GM21576 (cell line): ENCODE results near the gene GSE1.
"Not testable (repeated sequence)": the region's sequence is repeated elsewhere in the genome, so short reads cannot be mapped to it uniquely, and the experiment has no call there.

Experiments
- ATAC-seq: cut with Tn5 transposase; IDR thresholded peaks from one replicate; pipeline ENCODE4 v1.9.1; 2021; ENCODE audit warnings: mild to moderate bottlenecking, moderate library complexity; ENCODE audit not compliant: unreplicated experiment

Gene GSE1

DNA sequence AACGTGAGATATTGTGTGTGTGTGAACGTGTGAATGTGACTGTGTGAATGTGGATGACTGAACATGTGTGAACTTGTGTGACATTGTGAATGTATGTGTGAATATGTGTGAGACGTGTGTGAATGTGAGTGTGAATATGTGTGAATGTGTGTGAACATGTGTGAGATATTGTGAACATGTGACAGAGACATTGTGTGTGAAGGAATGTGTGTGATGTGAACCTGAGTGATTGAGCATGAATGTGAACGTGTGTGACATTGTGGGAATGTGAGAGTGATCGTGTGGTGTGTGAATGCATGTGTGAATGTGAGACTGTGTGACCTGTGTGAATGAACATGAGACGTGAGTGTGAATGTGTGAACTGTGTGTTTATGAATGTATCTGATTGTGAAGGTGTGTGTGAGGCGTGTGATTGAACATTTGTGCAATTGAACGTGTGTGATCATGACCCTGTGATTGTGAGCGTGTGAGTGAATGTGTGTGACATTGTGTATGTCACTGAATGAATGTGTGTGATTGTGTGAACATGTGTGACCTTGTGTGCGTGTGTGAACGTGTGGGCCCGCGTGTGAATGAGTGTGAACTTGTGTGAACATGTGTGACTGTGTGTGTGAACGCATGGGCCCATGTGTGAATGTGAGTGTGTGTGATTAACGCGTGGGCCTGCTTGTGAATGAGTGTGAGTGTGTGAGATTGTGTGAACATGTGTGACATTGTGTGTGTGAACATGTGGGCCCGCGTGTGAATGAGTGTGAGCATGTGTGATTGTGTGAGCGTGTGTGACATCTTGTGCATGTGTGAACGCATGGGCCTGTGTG lies 23.2 kb upstream of the GSE1 start:
- ATAC-seq, result no peak

DNA sequence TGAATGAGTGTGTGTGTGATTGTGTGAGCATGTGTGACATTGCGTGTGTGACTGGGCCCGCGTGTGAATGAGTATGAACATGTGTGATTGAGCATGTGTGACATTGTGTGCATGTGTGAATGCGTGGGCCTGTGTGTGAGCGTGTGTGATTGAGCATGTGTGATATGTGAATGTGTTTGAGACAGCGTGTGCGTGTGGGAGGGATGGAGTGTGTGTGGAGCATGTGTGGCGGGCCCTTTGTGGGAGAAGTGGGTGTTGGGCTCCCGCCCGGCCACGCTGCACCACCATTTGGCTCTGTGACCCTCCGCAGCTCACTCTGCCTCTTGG lies 22.7 kb upstream of the GSE1 start:
- ATAC-seq, result no peak

DNA sequence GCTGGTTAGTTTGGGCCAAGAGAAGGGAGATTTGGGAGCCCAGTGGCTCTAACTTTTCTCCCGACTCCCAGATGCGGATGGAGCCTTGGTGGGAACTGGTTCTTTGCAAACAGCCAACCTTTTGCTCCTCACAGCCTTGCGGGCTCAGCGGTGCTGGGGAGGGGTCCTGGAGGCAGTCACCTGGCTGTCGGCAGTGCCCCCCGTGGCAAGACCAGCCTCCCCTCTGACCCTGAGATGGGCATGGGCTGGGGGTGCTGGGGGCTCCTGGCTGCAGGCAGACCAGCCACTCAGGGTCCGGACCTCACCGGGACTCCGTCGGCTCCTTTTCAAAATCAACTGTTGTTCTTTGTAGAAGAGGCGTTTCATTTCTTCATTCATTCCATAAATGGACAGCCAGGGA lies 21.7 kb upstream of the GSE1 start:
- no peak for ATAC-seq

DNA sequence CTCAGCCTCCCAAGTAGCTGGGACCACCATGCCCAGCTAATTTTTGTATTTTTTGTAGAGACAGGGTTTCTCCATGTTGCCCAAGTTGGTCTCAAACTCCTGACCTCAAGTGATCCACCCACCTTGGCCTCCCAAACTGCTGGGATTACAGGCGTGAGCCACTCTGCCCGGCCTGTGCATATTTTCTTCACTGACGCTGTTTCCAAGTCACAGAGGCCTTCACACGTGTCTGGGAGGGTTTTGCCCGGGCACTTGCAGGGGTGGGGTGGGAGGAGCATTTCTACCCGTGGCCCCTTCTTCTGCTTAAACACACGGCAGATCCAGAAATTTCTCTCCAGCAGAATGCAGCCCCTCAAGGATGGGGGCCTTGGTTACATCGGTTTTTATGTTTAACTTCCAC lies 20.8 kb upstream of the GSE1 start:
- not testable (repeated sequence) for ATAC-seq

DNA sequence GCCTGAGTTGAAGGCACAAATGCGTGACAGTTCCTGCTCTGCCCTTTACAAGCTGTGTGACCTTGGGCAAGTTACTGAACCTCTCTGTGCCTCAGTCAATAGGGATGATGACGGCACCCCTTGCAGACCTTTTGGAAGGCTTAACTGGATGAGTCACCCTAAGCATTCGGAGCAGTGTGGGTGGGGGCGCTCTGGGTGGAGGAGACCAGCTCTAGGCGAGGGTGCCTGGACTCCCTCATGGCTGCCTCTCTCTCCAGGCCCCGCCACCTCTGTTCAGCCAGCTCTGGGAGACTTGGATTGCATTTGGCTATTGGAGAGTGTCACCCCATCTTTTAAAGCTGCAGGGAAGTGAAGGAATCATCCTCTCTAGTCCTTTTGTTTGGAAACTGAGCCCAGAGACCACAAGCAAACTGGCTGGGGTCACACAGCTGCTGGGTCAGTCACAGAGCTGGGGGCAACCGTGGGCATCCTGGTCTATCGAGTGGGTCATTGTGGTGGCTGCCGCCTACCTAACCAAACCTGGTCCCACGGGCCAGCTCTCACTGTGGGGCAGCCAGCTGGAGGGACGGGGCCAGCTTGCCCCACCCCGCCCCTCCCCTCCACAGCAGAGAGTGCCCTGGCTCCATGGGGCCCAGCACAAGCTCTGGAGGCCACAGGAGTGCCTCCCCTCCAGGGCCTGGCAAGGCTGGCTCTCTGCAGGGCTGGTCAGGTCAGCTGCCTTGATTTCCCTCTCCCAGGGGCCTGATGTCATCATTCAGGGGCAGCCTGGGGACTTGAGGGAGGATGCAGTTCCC lies 20.2 kb upstream of the GSE1 start:
- no peak for ATAC-seq

DNA sequence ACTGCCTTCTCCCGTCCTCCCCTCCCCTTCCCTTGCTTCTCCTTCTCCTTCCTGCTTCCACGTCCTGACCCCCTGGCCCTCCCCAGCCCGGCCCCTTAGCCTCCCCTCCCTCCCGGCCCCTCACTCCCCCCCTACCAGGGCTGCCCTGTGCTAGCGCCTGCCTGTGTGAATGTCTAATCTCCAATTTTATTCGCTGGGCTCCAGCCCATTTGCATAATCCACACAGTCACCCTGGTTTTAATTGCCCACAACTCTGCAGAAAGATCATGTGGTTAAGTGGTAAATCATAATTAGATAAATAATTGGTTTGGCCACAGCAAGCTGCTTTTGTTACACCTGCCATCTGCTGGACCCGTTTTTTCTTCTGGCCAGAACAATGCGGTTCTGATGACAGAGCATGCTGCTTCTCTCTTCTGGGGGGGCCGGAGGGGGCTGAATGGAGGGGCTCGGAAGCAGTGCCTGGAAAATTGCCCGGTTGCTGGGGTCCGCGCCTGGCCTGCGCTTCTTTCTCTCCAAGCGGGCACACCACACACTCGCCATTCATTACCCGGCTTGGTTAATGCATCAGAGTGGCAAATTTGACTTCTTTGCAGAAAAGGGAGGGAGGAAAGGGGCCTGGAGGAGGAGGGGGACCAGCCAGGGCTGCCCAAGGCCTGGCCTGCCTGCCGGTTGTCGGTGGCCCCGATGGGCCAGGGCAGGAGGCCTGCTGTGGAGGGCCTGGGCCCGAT lies 19.5 kb upstream of the GSE1 start:
- ATAC-seq, result no peak

DNA sequence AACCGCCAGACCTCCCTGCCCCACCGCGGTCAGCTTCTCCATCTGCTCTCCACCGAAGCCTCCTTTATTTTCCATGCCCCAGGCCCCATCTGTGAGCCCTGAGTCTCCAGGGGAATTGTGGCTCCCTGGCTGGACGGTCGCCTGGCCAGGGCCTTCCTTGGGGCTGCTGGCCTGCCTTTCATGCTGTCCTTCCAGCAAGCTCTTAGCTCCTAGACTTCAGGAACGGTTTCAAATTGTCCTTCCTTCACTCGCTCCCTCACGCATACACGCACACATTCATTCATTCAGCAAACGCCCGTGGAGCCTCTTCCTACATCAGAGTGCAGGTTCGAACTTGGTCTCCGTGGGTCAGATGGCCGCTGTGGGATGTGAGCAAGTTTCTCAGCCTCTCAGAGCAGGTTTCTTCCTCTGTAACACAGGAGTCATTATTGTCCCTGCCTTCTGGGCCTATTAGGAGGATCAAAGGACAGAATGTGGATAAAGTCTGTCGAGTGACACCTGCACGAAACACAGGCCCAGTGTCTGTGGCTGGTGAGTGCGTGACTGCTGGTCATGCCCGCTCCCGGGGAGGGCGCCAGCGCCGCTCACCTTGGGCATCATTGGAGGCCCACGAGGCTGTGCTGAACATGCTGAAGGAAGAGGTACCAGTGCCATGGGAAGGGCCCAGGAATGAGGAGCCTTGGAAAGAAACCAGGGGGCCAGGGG lies 18.7 kb upstream of the GSE1 start:
- no peak for ATAC-seq

DNA sequence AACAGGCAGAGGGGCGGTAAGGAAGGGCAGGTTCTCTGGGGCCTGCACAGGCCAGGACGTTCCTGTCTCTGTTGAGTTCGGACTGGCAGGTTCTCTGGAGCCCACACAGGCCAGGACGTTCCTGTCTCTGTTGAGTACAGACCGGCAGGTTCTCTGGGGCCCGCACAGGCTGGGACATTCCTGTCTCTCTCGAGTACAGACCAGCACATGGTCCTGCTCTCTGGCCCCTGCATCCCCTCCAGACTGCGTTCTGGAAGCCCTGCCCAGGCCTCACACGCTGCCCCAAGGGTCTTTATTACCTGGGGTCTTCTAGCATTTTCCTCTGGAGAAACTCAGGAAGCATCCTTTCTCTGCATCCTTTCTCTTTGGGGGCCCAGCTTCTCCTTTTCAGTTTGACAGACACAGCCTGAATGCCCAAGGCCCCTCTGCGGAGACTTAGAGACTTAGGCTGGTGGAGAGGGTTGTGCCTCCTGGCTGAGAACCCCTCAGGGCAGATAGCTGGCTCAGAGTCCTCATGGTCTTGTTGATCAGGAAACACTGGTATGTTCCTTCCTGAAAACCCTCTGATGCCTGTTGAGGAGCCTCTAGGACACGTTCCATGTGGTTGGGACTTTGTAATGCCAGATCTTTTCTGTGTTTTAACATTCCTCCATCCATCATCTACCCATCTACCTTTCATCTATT lies 18.0 kb upstream of the GSE1 start:
- ATAC-seq, result no peak

DNA sequence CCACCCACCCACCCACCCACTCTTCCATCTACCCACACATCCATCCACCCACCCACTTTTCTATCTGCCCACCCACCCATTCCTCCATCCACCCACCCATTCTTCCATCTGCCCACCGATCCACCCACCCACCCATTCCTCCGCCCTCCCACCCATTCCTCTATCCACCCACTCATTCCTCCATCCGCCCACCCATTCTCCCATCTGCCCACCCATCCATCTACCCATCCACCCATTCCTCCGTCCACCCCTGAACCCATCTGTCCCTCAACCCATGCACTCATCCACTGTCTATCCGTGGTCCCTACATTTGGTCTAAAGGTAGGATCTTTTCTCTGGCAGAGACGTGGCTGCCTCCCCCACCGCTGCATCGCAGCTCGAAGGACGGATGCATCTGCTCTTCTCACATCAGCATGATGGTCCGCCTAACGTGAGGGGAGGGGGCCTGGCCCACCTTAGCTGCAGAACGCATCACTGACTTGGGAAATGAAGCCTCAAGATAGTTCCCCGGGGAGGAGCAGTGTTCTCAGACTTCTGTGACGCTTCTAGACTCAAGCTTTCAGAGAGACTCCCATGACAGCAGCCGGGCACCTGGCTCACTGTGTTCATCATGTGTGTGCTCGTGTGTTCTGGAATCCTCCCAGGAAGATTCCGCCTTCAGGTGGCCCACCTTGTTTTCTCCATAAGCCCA lies 17.2 kb upstream of the GSE1 start:
- no peak for ATAC-seq

DNA sequence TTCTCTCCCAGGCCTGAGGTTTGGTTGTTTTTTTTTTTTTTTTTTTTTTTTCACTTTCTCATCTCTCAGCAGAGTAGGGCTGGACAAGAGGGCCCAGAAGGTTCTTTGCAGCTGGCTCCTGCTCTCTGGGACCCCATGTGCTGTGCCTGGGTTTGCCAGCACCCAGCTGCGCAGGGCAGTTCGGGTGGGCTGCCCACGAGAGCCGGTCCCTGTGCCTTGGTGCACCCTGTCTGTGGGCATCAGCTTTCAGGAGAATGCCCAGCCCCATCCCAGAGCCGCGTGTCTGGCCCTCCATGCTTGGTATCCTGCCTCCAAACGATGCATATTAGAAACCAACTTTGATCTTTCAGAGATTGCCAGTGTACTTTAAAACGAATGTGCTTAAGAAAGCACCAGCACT lies 15.0 kb upstream of the GSE1 start:
- ATAC-seq, result no peak

DNA sequence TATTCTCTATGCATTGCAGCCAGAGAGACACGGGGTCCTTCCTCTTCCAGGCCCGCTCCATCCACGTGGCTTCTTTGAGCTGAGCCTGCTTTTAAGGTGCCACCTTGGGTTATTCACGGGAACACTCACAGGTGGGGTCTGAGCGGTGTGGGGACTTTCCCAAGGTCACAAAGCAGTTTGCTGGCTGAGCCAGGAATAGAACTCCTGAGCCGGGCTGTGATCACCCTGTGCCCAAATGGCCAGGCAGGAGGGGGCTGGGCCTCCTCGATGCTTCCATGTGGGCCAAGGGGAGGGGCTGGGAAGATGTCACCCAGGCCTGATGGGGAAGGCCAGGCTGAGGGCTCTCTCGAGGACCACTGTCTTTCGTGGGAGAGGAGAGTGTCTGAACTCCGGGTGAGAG lies 13.0 kb upstream of the GSE1 start:
- no peak for ATAC-seq

DNA sequence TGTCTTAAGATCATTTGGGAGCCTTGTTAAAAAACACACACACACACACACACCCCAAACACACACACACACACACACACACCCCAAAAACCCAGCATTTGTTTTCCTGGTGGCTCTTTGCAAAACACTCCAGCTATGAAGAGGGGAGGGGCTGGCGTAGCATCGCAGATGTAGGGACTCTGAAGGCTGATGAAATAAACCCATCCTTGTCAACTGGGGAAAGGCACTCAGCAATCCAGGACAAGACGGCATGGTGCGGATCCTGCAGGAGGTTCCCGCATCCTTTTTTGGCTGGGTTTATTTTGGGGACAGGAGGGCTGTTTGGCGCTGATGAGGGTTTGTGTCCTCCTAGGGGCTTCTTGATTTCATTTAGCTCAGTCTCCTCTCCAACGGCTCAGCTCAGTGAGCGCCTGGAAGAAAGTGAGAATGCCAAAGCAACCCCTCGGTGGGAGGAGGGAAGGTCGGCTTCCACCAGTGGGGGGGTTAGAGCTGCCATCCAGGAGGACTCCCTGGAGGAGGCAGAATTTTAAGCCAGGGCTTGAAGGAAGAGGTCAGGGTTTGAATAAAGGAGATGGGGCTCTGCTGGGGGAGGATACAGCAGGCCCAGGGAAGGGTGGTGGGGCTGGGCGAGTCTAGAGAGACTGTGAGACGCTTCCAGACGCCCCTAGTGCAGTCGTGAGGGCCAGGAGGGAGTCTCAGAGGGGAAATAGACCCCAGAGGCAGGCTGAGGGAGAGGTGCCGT lies 12.4 kb upstream of the GSE1 start:
- no peak for ATAC-seq

DNA sequence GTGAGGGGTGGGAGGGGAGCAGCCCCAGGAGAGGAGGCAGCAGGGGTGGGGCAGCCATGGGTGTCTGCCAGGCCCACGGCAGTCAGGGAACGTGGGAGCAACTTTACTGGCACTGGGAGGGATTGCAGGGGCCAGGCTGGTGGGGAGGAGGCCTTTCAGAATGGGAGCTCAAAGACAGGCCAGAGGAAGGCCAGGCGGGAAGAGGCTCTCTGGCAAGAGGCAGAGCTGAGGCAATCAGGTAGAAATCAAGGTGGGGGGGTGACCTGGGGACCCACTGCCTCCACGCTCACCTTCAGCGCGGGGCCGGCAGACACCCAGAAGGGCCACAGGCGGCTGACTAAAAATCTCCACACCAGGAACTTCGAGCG lies 11.9 kb upstream of the GSE1 start:
- ATAC-seq, result no peak

DNA sequence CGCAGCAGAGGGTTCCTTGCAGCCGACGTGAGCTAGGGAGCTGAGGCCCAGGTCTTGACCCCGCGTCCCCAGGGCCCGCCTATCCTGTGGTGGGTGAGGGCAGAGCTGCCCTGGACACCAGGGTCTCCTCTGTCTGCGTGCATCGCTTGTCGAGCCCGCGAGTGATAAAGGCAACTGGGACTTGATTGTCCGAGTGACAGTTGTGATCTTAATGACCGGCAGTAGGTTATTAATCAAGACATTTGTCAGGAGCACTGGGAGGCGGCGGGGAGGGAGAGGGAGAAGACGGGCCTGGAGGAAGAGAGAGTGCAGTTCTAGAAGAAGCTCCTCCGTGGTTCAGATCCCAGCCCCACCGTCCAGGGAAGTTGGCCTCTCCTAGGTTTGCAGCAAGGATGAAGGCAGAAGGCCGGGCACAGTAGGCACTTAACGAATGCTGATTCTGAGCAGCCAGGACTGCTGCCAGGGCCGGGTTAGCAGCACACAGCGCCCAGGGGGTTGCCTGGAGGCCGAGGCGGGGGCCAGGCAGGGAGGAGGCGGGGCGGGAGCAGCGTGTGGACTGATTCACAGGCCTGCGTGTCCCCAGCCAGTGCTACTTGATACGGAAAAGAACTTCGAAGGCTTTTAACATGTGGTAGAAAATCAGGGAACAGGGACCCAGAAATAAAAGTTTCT lies 11.3 kb upstream of the GSE1 start:
- ATAC-seq, result no peak

DNA sequence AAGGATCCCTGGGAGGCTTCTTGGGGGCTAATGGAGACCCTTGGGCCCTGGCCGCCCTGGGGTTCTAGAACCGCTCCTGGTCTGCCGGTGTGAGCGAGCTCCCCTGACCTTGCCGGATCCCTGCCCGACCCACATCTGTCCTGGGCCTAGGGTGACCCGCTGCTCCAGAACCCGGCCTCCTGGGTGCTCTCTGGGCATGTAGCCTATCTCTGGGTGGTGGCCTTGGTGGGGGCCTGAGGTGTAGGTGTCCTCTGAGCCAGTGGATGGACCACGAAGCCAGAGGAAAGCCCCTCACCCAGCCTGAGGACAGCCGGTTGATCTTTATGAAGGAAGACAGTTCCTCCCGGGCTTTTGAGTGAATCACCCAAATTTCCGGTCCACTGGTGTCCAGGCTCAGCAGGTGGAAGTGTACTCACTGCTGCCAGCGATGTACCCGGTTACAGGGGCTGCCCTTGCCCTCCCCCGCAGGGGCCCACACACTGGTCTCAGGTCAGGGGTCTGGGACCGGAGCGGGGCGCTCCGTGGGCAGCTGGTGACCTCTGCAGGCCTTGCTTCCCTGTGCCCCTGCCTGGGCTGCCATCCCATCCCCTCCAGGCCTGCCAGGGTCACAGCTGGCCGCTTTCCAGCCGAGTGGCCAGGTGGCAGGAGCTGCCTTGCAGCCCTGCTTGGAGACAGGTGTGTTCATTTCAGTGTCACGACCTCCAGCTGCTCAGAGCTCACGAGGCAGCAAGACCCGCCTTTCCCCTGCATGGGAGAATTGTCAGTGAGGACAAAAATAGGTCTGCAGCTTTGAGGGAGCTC lies 10.5 kb upstream of the GSE1 start:
- ATAC-seq, result no peak

DNA sequence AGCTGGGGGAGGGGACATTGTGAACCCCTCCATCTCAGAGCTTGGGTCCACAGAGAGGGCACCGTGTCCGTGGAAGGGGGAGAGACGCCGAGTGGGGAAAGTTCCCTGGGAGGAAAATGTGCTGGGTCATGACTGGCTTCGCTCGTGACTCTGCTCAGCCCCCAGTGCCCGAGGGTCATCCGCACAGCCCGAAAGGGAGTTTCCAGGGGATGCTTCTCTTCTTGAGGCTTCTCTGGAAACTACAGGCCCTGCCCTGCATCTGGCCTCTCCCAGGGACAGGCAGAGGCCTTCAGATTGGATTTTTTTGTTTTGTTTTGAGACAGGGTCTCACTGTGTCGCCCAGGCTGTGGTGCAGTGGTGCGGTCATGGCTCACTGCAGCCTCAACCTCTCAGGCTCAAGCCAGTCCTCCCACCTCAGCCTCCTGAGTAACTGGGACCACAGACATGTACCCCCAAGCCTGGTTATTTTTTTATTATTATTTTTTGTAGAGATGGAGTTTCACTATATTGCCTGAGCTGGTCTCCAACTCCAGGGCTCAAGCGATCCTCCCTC lies 9.8 kb upstream of the GSE1 start:
- ATAC-seq, result no peak

DNA sequence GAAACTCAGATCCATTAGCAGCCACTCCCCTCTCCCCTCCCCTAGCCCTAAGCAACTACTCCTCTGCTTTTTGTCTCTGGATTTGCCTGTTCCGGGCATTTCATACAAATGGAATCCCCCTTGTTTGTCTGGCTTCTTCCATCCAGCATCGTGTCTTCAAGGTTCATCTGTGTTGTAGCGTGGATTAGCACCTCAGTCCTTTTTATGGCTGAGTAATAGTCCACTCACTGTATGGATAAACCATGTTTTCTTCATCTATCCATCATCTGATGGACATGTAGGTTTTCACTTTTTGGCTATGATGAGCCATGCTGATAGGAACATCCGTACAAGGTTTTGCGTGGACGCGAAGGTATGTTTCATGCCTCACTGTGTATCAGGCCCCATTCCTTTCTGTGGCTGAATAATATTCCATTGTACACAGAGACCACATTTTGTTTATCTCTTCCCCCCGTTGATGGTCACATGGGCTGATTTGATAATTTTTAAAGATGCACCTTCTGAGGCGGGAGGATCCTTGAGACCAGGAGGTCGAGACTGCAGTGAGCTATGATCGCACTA lies 8.9 kb upstream of the GSE1 start:
- no peak for ATAC-seq
